ENCODE measurements around the gene SLC9A6.

SLC9A6 gene

DNA sequence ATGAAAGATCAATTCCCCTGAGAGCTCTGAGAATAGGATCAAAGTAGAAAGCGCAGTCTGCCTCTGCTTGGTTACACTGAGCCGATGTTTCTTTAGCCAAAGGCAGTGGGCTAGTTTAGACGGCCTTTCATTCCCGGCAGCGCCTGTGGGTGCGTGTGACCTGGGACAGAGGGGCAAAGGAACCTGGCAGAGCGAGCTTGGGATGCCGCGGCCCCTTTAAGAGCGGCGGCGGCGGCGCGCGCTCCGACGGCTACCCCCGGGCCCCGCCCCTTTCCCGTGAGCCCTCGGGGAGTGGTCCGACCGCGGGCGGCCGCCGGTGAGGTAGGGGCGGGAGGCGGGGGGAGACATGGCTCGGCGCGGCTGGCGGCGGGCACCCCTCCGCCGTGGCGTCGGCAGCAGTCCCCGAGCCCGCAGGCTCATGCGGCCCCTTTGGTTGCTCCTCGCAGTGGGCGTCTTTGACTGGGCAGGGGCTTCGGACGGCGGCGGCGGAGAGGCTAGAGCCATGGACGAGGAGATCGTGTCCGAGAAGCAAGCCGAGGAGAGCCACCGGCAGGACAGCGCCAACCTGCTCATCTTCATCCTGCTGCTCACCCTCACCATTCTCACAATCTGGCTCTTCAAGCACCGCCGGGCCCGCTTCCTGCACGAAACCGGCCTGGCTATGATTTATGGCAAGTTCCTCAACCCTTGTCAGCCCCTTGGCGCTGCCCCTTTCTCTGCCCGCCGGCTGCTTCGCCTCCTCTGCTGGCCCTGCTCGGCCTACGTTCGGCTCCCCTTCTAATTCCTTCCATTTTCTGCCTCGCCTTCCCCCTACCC is at the start of gene SLC9A6:
SLC9A6 (plus strand) TSS at position 279 of the 816 bp plus-strand sequence; CDS start at position 503, 224 bp downstream.
- DNase-seq (ENCODE audit: low read depth) = peak; percentile 66

DNA sequence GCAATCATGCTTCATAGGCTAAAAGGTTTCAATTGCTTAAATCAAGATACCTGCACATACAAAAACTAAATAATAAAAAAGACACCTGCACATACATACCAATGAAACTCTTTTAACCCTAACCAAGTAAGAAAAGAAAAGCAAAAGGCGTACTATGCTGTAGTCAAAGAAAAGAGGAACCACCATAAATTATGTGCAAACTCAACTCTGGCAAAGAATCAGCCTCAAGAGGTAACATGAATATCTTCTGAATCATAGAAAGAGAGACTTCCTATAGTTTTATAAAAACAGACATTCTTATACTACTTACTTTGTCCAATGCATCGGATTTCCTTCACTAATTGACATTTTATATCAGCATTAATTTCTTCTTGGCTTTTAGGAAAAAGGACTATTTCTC is 40.7 kb upstream of the SLC9A6 start:
- no peak for DNase-seq (ENCODE audit: low read depth)

DNA sequence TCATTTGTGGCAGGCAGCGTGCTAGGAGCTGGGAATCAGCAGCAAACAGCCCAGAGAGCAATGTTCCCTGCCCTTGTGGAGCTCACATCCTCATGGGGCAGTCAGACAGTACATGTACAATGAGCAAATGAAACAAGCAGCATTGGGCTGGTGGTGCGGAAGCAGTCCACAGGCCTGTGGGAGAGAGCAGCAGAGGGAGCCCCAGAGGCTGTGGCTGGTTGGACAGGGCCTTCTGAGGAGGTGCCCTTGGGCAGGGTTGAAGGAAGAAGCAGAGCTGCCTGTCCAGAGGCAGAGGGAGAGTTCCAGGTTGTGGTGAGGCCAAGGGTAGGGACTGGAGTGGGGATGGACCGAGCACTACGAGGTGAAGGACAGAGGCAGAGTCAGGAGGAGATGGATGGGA is 33.9 kb upstream of the SLC9A6 start:
- DNase-seq (ENCODE audit: low read depth) = no peak

DNA sequence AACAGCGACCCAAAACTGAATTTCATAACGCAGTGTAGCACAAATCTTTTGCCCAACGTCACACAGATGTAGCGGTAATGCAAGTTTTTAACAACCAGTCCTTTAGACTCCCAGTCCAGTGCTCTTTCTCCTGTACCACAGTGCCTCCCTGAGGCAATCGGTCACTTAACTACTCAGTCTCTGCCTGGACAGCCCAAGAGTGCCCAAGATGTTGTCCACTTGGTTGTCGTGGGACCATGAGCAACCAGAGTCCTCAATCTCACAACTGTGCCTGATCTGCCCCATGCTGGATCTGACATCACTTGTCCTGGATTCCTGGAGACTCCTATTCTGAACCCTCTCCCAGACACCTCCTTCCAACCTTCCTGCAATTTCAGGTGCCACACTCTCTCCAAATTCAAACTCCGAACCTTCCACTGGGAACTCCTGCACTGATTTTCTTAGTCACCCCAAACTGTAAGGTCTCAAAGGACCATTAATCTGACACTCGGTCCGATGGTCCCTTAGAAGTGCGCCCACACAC is 12.1 kb upstream of the SLC9A6 start:
- no peak for DNase-seq (ENCODE audit: low read depth)

DNA sequence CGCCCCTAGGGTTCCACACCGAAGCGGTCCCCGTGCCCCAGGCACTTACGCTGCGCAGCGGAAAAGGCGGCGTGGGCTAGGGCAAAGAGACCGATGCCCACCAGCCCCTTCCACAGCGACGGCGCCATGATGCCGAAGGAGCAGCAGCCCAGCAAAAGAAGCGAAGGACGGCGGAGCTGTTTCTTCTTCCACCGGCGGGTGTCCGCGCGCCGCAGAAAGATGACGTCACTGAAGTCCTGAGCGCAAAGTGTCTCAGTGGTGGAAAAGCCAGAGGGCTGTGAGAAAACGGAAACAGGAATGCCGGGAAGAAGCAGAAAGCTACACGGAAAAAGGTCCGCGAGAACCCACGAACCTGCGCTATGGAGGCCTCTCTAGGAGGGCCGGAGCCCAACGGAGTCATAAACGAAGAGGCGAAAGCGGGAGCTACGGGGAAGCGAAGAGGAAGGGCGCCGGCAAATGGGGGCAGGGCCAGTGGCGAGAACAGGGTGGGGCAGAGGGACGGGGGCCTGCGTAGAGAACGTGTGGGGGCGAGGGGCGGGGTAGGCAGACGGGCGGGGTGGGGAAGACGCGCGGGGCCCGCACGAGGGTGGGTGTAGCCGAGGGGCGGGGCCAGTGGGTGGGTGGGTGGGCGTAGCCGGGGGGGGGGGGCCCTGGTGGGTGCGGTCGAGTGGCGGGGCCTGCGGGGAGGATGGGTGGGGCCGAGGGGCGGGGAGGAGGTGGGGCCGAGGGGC is 11.5 kb upstream of the SLC9A6 start, which contains the start of gene MMGT1:
MMGT1 (minus strand) TSS at position 441 of the 731 bp plus-strand sequence; CDS start at position 128, 313 bp downstream.
- peak; percentile 69 for DNase-seq (ENCODE audit: low read depth)

DNA sequence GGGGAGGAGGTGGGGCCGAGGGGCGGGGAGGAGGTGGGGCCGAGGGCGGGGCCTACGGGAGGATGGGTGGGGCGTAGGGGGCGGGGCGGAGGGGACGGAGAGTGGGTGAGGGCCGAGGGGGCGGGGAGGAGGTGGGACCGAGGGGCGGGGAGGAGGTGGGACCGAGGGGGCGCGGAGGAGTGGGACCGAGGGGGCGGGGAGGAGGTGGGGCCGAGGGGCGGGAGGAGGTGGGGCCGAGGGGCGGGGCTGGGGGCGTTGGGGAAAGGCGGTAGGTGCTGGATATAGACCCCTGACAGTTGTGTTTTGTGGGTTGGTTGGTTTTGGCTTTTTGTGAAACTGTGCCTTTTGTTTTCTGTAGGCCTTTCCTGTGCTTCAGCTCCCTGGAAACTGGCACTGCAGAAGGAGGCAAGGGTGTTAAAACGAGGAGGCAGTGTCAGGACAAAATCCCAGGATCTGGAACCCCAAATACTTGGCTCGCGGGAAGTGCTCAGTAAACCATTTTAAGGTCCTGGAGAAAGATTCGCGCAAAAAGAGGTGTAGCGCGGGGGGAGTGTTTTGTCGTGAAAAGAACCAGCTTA is 10.9 kb upstream of the SLC9A6 start:
- DNase-seq (ENCODE audit: low read depth) = peak; percentile 63

DNA sequence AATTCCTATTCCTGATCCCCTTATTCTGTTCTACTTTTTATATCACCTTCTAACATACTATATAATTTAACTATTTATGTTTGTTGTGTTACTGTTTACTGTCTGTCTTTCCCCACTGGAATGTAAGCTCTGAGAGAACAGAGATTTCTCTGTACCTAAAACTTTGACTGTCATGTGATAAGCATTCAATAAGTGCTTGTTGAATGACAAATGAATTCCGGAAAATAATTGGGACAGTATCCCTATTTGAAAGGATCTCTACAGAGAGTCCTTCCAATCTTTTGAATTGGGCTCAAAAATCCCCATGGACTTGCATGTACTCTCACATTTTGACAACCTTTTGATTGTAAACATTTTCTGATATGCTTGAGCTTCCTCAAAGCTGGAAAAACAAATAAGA is 9.8 kb upstream of the SLC9A6 start:
- no peak for DNase-seq (ENCODE audit: low read depth)

DNA sequence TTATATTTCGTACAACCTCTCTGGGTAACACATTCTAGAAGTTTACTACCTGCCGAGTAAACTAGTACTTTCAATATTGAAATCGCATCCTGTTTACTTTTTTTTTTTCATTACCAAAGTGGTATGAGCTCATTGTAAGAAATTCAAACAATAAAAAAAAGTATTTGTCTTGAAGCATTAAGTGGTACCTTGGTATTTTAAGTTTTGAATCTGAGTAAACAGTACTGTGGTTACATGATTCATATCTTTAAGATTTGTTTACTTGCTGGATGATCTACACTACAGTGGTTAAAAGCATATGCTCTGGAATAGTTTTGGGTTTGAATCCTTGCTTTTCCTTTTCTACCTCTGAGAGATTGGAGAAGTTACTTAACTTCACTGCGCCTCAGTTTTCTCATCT is 7.6 kb upstream of the SLC9A6 start:
- no peak for DNase-seq (ENCODE audit: low read depth)

DNA sequence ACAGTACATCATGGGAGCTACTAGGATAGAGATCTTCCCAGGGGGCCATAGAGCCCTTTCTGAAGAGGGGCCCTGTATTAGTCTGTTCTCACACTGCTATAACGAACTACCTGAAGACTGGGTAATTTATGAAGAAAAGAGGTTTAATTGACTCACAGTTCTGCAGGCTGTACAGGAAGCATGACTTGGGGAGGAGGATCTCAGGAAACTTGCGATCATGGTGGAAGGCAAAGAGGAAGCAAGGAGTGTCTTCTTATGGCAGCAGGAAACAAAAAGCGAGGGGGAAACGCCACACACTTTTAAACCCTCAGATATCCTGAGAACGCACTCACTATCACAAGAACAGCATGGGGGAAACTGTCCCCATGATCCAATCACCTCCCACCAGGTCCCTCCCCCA is 4.2 kb upstream of the SLC9A6 start:
- DNase-seq (ENCODE audit: low read depth) = no peak

DNA sequence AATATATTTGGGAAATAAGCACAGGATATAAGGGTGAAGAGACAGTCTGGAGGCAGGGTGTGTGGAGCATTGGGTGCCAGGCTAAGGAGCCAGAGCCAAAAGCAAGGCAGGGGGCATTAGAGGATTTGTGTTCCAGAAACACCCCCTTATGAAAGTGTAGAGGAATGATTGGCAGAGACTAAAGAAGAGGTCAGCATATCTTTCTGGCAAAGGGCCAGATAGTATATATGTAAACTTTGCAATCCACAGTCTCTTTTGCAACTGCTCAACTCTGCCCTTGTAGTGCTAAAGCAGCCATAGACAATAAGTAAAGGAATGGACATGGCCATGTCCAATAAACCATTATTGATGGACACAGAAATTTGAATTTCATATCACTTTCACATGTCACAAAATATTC is 3.6 kb upstream of the SLC9A6 start:
- no peak for DNase-seq (ENCODE audit: low read depth)

DNA sequence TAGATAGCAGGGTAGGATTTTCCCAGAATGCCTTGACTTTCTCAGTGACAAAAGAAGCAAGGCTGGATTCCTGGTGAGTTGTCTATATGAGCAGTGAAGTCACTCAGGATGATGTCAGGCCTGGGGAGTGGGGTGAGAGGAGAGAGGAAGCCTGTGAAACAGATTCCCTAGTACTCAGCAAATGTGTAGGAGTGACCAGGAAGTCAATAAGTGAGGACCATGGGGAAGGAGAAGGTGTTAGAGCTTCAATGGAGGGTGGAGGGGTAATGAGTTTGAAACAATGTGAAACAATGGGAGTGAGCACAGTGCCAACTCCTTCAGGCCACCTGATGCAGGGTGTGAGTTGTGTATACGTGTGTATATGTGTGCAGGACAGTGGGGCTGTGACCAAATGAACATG is 2.4 kb upstream of the SLC9A6 start:
- no peak for DNase-seq (ENCODE audit: low read depth)

DNA sequence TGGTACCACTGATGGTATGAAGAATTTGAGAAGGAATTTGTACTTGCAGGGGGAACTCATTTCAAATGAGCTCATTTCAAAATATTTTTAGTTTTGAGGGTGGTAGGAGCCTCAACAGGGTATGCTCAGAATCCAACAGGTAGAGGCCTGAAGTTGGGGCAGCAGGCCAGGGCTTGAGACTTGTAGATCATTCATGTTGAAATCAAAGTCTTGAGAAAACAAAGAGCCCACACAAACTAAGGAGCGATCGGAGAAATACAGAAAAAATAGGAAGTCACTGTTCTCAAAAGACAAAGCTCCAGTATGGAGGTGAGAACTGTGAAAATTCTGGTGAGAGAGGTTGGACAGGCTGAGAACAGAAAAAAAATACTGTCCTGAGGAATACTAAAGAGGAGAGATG is 979 bp upstream of the SLC9A6 start:
- no peak for DNase-seq (ENCODE audit: low read depth)

DNA sequence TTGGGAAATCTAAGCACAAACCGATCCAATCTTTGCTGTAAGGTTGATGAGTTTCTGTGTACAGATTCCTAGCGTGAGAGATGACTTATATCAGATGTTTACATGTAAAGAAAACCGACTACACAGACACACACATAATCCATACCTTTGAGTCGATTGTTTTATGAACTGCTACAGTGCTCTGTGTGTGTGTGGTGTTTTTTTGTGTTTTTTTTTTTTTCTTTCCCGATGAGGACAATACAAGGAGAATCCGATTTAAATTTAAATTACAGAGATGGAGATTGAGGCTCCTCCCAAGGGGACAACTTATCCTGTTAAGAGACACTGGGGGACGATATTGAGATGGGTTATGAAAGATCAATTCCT is 461 bp upstream of the SLC9A6 start:
- DNase-seq (ENCODE audit: low read depth) = no peak

DNA sequence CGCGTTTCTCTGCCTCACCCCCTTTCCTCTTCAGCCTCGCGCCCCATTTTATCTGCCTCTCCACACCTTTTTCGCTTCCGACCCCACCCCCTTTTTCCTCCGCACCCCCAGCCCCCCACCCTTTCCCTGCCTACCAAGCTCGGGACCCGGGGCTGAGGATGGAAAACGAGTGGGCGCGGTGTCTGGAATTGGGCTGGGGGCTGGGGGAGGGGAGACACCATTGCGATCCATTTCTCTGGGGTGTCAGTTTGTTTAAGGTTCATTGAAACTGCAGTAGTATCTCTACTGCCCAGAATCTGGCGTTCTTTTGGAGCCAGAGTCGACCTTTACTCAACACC is 707 bp downstream of the SLC9A6 start:
- DNase-seq (ENCODE audit: low read depth) = no peak

DNA sequence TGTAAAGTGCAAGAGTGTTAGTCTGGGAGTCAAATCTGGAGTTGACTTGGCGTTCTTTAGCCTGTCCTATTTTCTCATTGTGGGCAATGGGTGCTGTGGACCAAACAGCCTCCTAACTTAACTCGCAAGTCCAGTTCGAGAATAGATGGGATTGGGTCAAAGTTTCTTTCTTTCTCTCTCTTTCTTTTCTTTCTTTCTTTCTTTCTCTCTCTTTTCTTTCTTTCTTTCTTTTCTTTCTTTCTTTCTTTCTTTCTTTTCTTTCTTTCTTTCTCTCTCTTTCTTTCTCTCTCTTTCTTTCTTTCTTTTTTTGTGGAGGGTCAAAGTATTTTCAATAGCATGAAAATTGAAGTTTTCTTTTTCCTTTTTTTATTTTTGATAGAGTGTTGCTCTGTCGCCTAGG is 3.0 kb downstream of the SLC9A6 start:
- DNase-seq (ENCODE audit: low read depth) = no peak

DNA sequence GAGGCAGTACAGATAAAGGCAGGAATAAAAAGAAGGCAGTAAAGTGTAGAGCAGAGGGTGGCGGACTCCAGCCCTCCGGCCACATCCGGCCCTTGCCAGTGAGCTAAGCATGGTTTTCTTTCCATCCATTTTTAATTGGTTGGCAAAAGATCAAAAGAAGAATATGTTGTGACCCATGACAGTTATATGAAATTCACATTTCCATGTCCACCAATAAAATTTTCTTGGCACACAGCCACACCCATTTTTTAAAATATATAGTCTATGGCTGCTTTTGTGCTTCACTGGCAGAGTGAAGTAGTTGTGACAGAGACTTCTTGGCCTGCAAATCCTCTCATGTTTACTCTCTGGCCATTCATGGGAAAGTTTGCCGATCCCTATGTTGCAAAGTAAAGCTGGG is 29.8 kb downstream of the SLC9A6 start:
- no peak for DNase-seq (ENCODE audit: low read depth)

DNA sequence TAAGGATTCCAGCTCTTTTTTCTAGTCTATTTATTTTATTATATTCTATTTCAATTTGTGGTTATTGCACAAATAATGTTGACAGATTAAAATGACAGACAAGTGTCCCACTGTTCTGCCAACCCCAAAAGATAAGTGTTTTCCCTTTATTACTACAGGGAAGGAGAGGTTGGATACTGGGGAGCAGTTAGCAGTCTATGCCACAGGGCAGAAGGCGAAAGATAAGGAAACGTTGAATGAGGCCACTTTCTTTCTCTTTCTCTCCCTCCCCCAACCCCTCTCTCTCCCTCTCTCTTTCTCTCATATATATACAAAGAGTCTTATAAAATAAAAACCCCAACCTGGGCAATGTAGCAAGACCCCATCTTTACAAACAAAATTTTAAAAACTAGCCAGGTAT is 31.6 kb downstream of the SLC9A6 start:
- no peak for DNase-seq (ENCODE audit: low read depth)

DNA sequence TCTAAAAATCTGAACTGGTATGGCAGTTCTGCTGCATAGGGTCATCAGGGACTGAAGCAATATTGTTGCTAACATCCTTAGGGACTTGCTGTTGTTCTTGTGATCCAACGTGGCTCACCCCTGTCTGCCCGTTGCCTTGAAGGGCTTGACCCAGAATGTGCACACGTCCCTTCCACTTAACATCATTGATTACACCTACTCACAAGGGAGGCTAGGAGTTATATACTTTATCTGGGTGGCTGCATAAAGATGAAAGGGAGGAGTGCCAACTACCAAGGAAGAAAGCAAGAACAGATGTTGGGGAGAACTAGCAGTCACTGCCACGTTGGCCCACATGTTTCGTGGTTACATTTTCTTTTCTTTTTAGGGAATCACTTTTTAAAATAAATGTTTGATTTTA is 34.0 kb downstream of the SLC9A6 start:
- DNase-seq (ENCODE audit: low read depth) = no peak

DNA sequence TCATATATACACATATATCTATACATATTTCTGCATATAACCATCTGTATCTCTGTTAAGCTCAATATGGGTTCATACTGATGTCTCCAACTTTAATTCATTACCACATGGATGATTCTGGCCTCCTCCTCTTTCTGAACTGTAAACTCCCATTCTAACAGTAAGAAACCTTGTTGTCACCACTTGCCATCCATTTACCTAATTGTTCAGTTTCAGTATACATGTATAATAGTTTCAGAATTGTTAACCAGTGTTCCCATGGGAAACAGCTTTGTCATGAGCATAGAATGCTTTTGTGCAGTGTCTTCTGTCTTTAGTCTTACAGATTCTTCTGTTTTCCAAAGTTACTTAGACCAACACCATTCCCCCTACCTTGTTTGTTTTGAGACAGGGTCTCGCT is 35.9 kb downstream of the SLC9A6 start:
- no peak for DNase-seq (ENCODE audit: low read depth)

DNA sequence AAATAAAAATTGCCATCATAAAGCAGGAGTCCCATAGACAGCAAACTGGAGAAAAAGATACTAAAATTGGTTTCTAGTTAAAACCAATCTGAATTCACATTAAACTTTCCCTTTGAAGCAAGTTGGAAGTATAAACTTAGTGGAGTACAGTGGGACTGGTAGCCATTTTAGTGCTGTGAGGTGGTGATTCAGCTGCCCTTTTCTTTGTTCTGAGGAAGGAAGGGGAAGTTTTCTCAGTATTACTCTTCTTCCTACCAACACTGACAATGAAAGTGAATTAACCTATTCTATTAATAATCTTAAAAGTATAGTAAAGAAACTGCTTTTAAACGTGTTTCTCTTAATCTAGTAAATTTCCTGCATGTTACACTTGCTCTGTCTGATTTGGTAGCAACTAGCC is 36.7 kb downstream of the SLC9A6 start:
- no peak for DNase-seq (ENCODE audit: low read depth)

DNA sequence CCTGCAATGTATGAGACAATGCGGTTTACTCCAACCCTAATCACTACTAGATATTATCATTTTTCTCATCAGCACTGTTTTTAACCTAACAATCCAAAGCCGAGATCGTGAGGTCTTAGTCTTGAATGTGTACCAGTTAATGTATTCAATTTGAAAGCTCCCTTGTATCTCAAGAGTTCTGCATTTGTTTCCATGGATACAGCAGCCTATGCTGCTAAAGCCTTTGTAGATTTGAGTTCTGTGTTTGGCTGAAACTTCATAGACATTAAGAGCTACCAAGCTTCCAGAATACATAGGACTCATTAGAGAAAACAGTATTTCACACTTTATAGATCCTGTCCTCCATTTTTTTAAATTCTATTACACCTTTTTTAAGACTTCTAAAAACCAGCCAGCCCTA is 39.9 kb downstream of the SLC9A6 start:
- DNase-seq (ENCODE audit: low read depth) = no peak

DNA sequence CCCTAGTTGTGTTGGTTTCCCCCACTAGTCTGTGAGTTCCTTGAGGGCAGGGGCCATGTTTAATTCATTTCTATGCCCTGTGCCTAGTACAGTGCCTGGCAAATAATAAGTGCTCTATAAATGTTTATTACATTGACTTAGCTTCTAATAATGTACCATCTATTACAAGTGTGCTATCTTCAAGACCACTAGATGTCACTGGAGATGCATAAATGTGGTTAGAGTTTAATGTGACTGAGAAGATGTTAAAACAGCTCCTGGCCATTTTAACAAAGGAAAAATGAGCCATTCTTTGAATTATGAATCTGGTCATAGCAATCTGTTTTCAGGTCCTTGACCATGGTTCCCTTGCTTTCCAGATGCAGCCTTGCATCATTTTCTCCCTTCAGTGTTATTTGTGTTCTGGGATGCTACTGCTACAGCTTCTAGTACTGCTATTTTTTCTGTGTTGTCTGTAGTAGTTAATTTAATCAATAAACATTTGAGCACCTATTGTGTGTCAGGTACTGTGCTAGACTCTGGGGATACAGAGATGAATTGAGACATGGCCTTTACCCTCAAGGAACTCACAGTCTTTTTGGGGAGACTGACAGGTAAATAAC is 43.2 kb downstream of the SLC9A6 start:
- DNase-seq (ENCODE audit: low read depth) = no peak

DNA sequence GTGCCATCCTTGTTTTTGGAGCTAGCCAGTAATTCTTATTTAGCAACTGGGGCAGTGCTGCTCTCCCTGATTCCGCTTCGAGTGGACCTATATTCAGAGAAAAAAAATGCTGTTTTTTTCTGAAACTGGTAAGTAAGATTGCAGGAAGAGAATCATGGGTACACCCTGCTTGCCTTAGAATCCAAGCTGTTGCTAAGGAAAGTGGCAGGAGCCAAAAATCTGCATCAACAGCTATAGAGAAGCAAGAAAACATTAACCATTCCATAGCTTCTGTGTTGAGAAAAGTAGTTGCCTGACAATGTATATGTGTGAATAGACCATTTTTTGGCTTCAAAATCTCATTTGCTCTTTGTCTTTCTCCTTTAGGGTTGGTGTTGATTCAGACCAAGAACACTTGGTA is 44.5 kb downstream of the SLC9A6 start:
- no peak for DNase-seq (ENCODE audit: low read depth)

Data from activated T-helper 9 cell treated with anti-CD3 and anti-CD28 coated beads, Interleukin-2, amount 50 U/mL, for 16 hours (primary cell).